ENCODE measurements around the gene MYO9B. TPM values are rescaled to one million over a fixed set of nuclear protein-coding genes. Genes with fewer than 3 reads are reported as not detected.

MYO9B gene
- total RNA-seq, 1 experiment from 2014 or later, result 103 TPM

- no peak for DNase-seq
- peaks cover 29% of the 10 kb centered on the region for H3F3A ChIP-seq (ENCODE audit: insufficient read depth, low read depth)
- H3K27me3 ChIP-seq (ENCODE audit: insufficient read depth, low read depth), result no peaks in the 10 kb centered on the region
- H3K4me3 ChIP-seq, result peak overlapping the region; percentile 65
- H2AFZ ChIP-seq, result peak overlapping the region; percentile 81
- H3K27ac ChIP-seq, result peak overlapping the region; percentile 47
- H3K4me1 ChIP-seq (replicated peaks; ENCODE audit: insufficient read depth), result peaks cover 43% of the 10 kb centered on the region
- TF ChIP-seq, protein P1, sequence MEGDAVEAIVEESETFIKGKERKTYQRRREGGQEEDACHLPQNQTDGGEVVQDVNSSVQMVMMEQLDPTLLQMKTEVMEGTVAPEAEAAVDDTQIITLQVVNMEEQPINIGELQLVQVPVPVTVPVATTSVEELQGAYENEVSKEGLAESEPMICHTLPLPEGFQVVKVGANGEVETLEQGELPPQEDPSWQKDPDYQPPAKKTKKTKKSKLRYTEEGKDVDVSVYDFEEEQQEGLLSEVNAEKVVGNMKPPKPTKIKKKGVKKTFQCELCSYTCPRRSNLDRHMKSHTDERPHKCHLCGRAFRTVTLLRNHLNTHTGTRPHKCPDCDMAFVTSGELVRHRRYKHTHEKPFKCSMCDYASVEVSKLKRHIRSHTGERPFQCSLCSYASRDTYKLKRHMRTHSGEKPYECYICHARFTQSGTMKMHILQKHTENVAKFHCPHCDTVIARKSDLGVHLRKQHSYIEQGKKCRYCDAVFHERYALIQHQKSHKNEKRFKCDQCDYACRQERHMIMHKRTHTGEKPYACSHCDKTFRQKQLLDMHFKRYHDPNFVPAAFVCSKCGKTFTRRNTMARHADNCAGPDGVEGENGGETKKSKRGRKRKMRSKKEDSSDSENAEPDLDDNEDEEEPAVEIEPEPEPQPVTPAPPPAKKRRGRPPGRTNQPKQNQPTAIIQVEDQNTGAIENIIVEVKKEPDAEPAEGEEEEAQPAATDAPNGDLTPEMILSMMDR (conservative IDR thresholded peaks at IDR 0.05), result no peak
- ChIA-PET POLR2A (ENCODE audit: unreplicated experiment) (interaction anchor here (0.6 kb wide), 1 partner anchor 257 kb away, joined by 6 read pairs; no protein-coding TSS in a partner anchor), CTCF (no interaction called here)
- H3K9me2 ChIP-seq (ENCODE audit: insufficient read depth), result no peaks in the 10 kb centered on the region
- no TSS peak for BruUV-seq (replicated peaks)
- no peaks in the 10 kb centered on the region for H3K9me3 ChIP-seq (ENCODE audit: insufficient read depth, low read depth)
- H3K79me2 ChIP-seq (ENCODE audit: low read depth), result peaks cover 69% of the 10 kb centered on the region
- peaks cover 9% of the 10 kb centered on the region; the same call in 1 of the 2 replicates for H3K36me3 ChIP-seq (ENCODE audit: low read depth)
- intact Hi-C loops (cut with micrococcal nuclease; ENCODE audit: unreplicated experiment), result loop anchor here (5.0 kb wide), 2 partner anchors 153 to 393 kb away; partner anchors contain the start of gene OCEL1
- H3K4me2 ChIP-seq, result peak overlapping the region; percentile 95
- peaks cover 21% of the 10 kb centered on the region; the same call in 1 of the 2 replicates for H4K20me1 ChIP-seq (ENCODE audit: insufficient read depth)
Measured at GRCh38 chr19:17074634-17075034, 943 bp upstream of the MYO9B start.

DNA sequence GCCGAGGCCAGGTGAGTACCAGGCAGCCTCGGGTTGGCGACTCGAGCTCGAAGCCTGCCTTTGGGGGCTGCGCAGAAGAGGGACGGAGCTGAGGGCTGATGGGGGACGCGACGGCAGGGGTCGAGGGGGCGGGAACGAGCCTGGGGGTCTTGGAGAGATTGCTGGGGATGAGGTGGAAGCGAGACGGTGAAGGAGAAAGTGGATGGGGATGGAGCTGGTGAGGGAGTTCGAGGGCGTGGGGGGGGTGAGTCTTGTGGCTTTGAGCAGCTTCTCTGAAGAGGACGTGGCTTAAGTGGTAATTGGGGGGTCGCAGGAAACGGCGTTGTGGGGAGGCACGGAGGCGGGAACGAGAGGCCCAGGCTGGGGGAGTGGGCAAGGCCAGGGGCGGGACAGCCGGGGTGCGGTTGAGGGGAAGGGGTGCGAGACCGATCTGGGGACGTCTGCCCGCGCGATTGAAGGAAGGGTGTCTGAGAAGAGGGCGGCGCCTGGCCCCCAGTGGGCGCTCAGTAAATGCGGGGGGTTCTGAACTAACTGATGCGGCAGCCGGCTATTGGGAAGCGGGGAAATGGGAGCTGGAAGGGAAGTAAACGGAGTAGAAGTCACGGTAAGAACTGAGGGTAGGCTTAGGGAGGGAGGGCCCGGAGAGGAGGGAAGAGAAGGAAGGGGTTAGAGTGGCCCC lies 426 bp downstream of the MYO9B start:
- no peak for DNase-seq
- BruUV-seq (replicated peaks), result no TSS peak

DNA sequence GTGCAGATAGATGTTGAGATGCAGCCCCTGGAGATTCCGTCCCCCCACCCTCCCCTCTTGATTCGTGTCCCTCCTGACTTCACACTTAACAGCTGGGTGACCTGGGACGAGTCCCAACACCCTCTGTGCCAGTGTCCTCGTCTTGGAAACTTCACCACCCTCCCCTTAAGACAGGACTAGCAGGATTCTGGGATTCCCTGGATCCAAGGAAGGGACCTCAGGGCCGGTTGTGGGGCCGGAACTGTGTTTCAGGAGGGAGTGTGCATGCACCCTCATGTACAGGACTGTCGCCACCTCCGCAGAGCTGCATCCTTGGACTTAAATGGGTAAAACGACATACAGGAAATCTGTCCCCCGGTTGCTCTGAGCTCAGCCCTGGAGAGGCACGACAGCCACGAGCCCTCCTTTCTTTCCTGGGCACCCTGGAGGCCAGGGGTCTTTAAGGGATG lies 990 bp downstream of the MYO9B start:
- peaks cover 49% of the 10 kb centered on the region for H3K4me1 ChIP-seq (replicated peaks; ENCODE audit: insufficient read depth)
- TF ChIP-seq EZH2 (IDR thresholded peaks at IDR 0.05; ENCODE audit: low read depth), result no peak
- TF ChIP-seq, protein P1 (conservative IDR thresholded peaks at IDR 0.05), result no peak
- no peaks in the 10 kb centered on the region for H3K27me3 ChIP-seq (ENCODE audit: insufficient read depth, low read depth)
- intact Hi-C loops (cut with micrococcal nuclease; ENCODE audit: unreplicated experiment), result loop anchor here (5.0 kb wide), 2 partner anchors 151 to 391 kb away; partner anchors contain the start of gene OCEL1
- POLR2A ChIA-PET (ENCODE audit: unreplicated experiment), result interaction anchor here (0.7 kb wide), 1 partner anchor 12 kb away, joined by 3 read pairs; no protein-coding TSS in a partner anchor
- H3K4me3 ChIP-seq, result peak overlapping the region; percentile 86
- H3K36me3 ChIP-seq (ENCODE audit: low read depth), result no peaks in the 10 kb centered on the region; the same call in 1 of the 2 replicates
- H3K9me3 ChIP-seq (ENCODE audit: insufficient read depth, low read depth), result no peaks in the 10 kb centered on the region
- no TSS peak for BruUV-seq (replicated peaks)
- no peak overlapping the region for H3K27ac ChIP-seq
- no peak for DNase-seq
- peak overlapping the region; percentile 86 for H3K4me2 ChIP-seq
- peaks cover 35% of the 10 kb centered on the region for H3F3A ChIP-seq (ENCODE audit: insufficient read depth, low read depth)
- H4K20me1 ChIP-seq (ENCODE audit: insufficient read depth), result peaks cover 34% of the 10 kb centered on the region
- peak overlapping the region; percentile 86; the same call in 1 of the 2 replicates for H2AFZ ChIP-seq
- no peaks in the 10 kb centered on the region for H3K9me2 ChIP-seq (ENCODE audit: insufficient read depth)
- CTCF ChIA-PET, result interaction anchor here (0.6 kb wide), 1 partner anchor 390 kb away, joined by 3 read pairs; no protein-coding TSS in a partner anchor
- H3K79me2 ChIP-seq (ENCODE audit: low read depth), result peaks cover 87% of the 10 kb centered on the region

More for the DNA sequence above, 426 bp downstream of the MYO9B start:
- H3F3A ChIP-seq (ENCODE audit: insufficient read depth, low read depth), result peaks cover 35% of the 10 kb centered on the region
- no peaks in the 10 kb centered on the region for H3K27me3 ChIP-seq (ENCODE audit: insufficient read depth, low read depth)
- H3K4me1 ChIP-seq (replicated peaks; ENCODE audit: insufficient read depth), result peaks cover 49% of the 10 kb centered on the region
- no peaks in the 10 kb centered on the region for H3K9me2 ChIP-seq (ENCODE audit: insufficient read depth)
- TF ChIP-seq, protein P1 (conservative IDR thresholded peaks at IDR 0.05), result no peak
- TF ChIP-seq EZH2 (IDR thresholded peaks at IDR 0.05; ENCODE audit: low read depth), result no peak
- H3K79me2 ChIP-seq (ENCODE audit: low read depth), result peaks cover 81% of the 10 kb centered on the region
- H3K9me3 ChIP-seq (ENCODE audit: insufficient read depth, low read depth), result no peaks in the 10 kb centered on the region
- H3K36me3 ChIP-seq (ENCODE audit: low read depth), result peaks cover 3% of the 10 kb centered on the region; the same call in 1 of the 2 replicates
- peaks cover 29% of the 10 kb centered on the region for H4K20me1 ChIP-seq (ENCODE audit: insufficient read depth)
- ChIA-PET CTCF (interaction anchor here (0.6 kb wide), 1 partner anchor 268 kb away, joined by 6 read pairs; no protein-coding TSS in a partner anchor), POLR2A (ENCODE audit: unreplicated experiment) (no interaction called here)
- H2AFZ ChIP-seq, result peak overlapping the region; percentile 86
- peak overlapping the region; percentile 86 for H3K4me3 ChIP-seq
- intact Hi-C loops (cut with micrococcal nuclease; ENCODE audit: unreplicated experiment), result loop anchor here (5.0 kb wide), 2 partner anchors 151 to 391 kb away; partner anchors contain the start of gene OCEL1
- H3K27ac ChIP-seq, result 0 out of 2 replicates have a peak overlapping the region, but pooled peaks have one; percentile 37
- H3K4me2 ChIP-seq, result peak overlapping the region; percentile 86

Data from PC-9 (cell line).